ENCODE data around the gene DDX24. TPM values are rescaled to one million over a fixed set of nuclear protein-coding genes. Genes with fewer than 3 reads are reported as not detected.

The DDX24 gene
- total RNA-seq, 2 experiments from 2014 or later: 81.5 to 172 TPM

DNA sequence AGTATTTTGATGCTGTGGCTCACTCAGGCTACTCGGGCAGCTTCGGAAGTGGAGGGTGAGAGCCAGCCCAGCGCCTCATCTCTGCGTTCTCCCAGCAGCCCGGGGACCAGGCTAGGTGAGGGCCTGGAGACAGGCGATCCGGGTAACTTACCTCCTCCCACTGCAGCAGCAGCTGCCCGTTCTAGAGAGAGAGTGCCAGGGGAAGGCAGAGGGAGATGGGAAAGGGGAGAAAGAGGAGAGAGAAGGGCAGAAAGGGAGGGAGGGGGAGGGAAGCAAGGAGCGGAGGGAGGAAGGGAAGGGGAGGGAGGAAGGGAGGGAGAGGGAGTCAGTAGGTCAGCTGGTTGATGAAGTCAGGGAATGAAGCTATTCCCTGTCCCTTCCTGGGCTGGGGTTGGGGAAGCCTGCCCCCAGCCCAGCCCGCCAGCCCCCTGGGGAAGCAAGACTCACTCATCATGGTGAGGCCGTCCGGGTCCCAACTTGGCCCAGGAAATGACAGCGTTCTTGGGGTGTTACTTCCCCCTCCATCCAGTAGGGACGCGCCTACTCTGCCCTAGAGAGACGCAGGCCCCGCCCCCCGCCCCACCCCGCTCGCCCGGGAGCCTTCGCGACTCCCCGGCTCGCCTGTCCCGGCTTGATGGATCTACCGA lies 48.2 kb upstream of the DDX24 start, which contains the start of gene IFI27L2:
TSS of gene IFI27L2 (minus strand) at position 494 of the 647 bp plus-strand sequence. CDS start at position 454, 40 bp downstream.
- BruUV-seq (replicated peaks): no TSS peak
- H3K4me2 ChIP-seq (ENCODE audit: low read length): peak within 1 kb of the TSS; percentile 97
- H3K79me2 ChIP-seq (ENCODE audit: insufficient read depth, low read depth, low read length): no peaks in the 10 kb centered on the region
- peaks cover 14% of the 10 kb centered on the region for H3K4me1 ChIP-seq (ENCODE audit: insufficient read depth, low read length, poor library complexity, severe bottlenecking)
- intact Hi-C loops (cut with micrococcal nuclease; ENCODE audit: unreplicated experiment): loop anchor here (5.0 kb wide), 1 partner anchor 47 kb away; the partner anchor contains the start of genes DDX24 and IFI27L1
- TF ChIP-seq EZH2phosphoT487 (IDR thresholded peaks at IDR 0.05; ENCODE audit: borderline replicate concordance, low read depth, low read length): no peak
- TF ChIP-seq, protein P1, sequence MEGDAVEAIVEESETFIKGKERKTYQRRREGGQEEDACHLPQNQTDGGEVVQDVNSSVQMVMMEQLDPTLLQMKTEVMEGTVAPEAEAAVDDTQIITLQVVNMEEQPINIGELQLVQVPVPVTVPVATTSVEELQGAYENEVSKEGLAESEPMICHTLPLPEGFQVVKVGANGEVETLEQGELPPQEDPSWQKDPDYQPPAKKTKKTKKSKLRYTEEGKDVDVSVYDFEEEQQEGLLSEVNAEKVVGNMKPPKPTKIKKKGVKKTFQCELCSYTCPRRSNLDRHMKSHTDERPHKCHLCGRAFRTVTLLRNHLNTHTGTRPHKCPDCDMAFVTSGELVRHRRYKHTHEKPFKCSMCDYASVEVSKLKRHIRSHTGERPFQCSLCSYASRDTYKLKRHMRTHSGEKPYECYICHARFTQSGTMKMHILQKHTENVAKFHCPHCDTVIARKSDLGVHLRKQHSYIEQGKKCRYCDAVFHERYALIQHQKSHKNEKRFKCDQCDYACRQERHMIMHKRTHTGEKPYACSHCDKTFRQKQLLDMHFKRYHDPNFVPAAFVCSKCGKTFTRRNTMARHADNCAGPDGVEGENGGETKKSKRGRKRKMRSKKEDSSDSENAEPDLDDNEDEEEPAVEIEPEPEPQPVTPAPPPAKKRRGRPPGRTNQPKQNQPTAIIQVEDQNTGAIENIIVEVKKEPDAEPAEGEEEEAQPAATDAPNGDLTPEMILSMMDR (conservative IDR thresholded peaks at IDR 0.05; ENCODE audit: low read length): peak; percentile 40; the same call in 1 of the 2 replicates
- CTCF ChIA-PET (ENCODE audit: unreplicated experiment): interaction anchor here (0.7 kb wide), 2 partner anchors 9 to 93 kb away, joined by 3 to 6 read pairs; no protein-coding TSS in a partner anchor
- DNase-seq (ENCODE audit: low spot score): peak; percentile 85
- H4K20me1 ChIP-seq (ENCODE audit: insufficient read depth, low read length): no peaks in the 10 kb centered on the region
- H3K27ac ChIP-seq (ENCODE audit: low read depth, low read length, poor library complexity, severe bottlenecking): no peak within 1 kb of the TSS
- no peaks in the 10 kb centered on the region for H3K36me3 ChIP-seq (ENCODE audit: insufficient read depth, low read length)
- H3K4me3 ChIP-seq (ENCODE audit: low read depth, low read length, poor library complexity, severe bottlenecking): peak within 1 kb of the TSS; percentile 71
- POLR2A ChIA-PET: interaction anchor here (0.6 to 1.9 kb wide), 5 partner anchors 11 to 49 kb away, joined by 3 to 7 read pairs (median 4); partner anchors contain the start of genes DDX24 and IFI27L1
- peak within 1 kb of the TSS; percentile 100 for H2AFZ ChIP-seq (ENCODE audit: low read length)
- H3K9me2 ChIP-seq (ENCODE audit: insufficient read depth, low read length): no peaks in the 10 kb centered on the region
- no peaks in the 10 kb centered on the region for H3K9me3 ChIP-seq (ENCODE audit: low read length)

DNA sequence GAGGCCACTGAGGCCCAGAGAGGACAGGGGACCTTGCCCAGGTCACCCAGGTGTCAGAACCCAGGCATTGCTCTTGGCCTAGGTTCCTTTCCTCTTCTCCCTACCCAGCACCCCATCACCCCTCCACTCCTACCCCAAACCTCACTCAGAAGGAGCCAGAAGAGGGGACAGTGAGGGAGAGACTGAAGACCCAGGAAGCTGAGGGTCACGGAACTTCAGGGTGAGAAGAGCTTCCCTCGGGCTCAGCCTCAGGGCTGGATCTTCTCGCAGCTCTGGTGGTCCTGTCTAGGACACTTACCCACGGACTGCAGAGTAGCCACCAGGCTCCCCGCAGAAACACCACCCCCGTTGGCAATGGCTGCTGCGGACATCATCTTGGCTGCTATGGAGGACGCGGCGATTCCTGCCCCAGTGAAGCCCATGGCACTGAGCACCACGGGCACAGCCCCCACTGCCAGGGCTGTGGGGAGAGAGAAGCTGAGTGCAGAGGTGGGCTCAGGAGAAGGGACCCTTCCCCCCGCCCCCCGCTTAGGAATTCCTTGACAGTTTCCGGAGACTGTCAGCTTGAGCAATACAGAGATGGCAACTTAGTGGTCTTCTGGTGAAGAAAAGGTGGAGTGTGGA lies 47.3 kb upstream of the DDX24 start:
- BruUV-seq (replicated peaks): no TSS peak
- no peak overlapping the region for H3K27ac ChIP-seq (ENCODE audit: low read depth, low read length, poor library complexity, severe bottlenecking)
- intact Hi-C loops (cut with micrococcal nuclease; ENCODE audit: unreplicated experiment): loop anchor here (5.0 kb wide), 1 partner anchor 46 kb away; the partner anchor contains the start of genes DDX24 and IFI27L1

More for the DNA sequence above, 47.3 kb upstream of the DDX24 start:
- Histone ChIP-seq H4K20me1 (ENCODE audit: insufficient read depth, low read length) (no peaks in the 10 kb centered on the region), H3K36me3 (ENCODE audit: insufficient read depth, low read length) (no peaks in the 10 kb centered on the region), H3K4me1 (ENCODE audit: insufficient read depth, low read length, poor library complexity, severe bottlenecking) (peaks cover 14% of the 10 kb centered on the region), H3K9me3 (ENCODE audit: low read length) (no peaks in the 10 kb centered on the region), H2AFZ (ENCODE audit: low read length) (no peak overlapping the region), H3K4me2 (ENCODE audit: low read length) (peak overlapping the region; percentile 97), H3K9me2 (ENCODE audit: insufficient read depth, low read length) (no peaks in the 10 kb centered on the region), H3K4me3 (ENCODE audit: low read depth, low read length, poor library complexity, severe bottlenecking) (peak overlapping the region; percentile 71), H3K79me2 (ENCODE audit: insufficient read depth, low read depth, low read length) (no peaks in the 10 kb centered on the region)
- ChIA-PET CTCF (ENCODE audit: unreplicated experiment) (no interaction called here), POLR2A (interaction anchor here (0.7 to 0.9 kb wide), 2 partner anchors 12 to 89 kb away, joined by 3 read pairs; no protein-coding TSS in a partner anchor)
- DNase-seq (ENCODE audit: low spot score): no peak
- TF ChIP-seq, protein P1 (conservative IDR thresholded peaks at IDR 0.05; ENCODE audit: low read length): no peak
- TF ChIP-seq EZH2phosphoT487 (IDR thresholded peaks at IDR 0.05; ENCODE audit: borderline replicate concordance, low read depth, low read length): no peak

Data from OCI-LY7 (cell line).